ENCODE measurements around the gene CLDN6. TPM values are rescaled to one million over a fixed set of nuclear protein-coding genes. Genes with fewer than 3 reads are reported as not detected.

CLDN6 gene
- total and polyA plus RNA-seq, 9 of the 15 experiments (the other 6 are each of a cell fraction or from before 2014, with no cell fraction given) = 0.22 to 0.75 (median 0.38) TPM; not detected in 3

- TF ChIP-seq CLOCK (CRISPR knock-in tag; IDR thresholded peaks at IDR 0.05; ENCODE audit: borderline replicate concordance) (no peak), STAT5B (CRISPR knock-in tag; IDR thresholded peaks at IDR 0.05) (no peak), XRCC5 (IDR thresholded peaks at IDR 0.05; ENCODE audit: low read depth, low read length) (no peak), ZC3H4 (CRISPR knock-in tag; IDR thresholded peaks at IDR 0.05; ENCODE audit: borderline replicate concordance) (no peak), ZSCAN32 (CRISPR knock-in tag; IDR thresholded peaks at IDR 0.05) (no peak), DEAF1 (CRISPR knock-in tag; IDR thresholded peaks at IDR 0.05) (peak; percentile 90), HDAC6 (IDR thresholded peaks at IDR 0.05; ENCODE audit: low read depth, low read length) (no peak), POLR2G (IDR thresholded peaks at IDR 0.05; ENCODE audit: low read depth, low read length) (peak; percentile 63), CHCHD3 (CRISPR knock-in tag; IDR thresholded peaks at IDR 0.05) (no peak), ZNF584 (CRISPR knock-in tag; IDR thresholded peaks at IDR 0.05; ENCODE audit: low read depth) (no peak), SMAD2 (IDR thresholded peaks at IDR 0.05; ENCODE audit: low read depth, low read length) (no peak), SMARCB1 (IDR thresholded peaks at IDR 0.05; ENCODE audit: insufficient read length, low read depth) (no peak), NFXL1 (CRISPR knock-in tag; IDR thresholded peaks at IDR 0.05) (no peak), MBD1 (CRISPR knock-in tag; IDR thresholded peaks at IDR 0.05) (no peak), MAZ (CRISPR knock-in tag; conservative IDR thresholded peaks at IDR 0.05 in 1 of 2, IDR thresholded peaks at IDR 0.05 in 1 of 2) (peak; percentile 68 to 91; a peak in 3 of 4 replicates), AFF1 (IDR thresholded peaks at IDR 0.05; ENCODE audit: low read depth in 1 of 2, partially characterized antibody in 2 of 2) (peak in 1 of 2 experiments; percentile 22), DNMT1 (IDR thresholded peaks at IDR 0.05) (no peak)
Observed at GRCh38 chr16:3003582-3004270, 14.3 kb downstream of the CLDN6 start (continued).

Data from K562 (cell line).